Caco-2 (cell line): ENCODE data around the gene FAM217B. TPM values are rescaled to one million over a fixed set of nuclear protein-coding genes. Genes with fewer than 3 reads are reported as not detected.

Experiments used
- BruUV-seq: library from RNA; stranded (reverse); fragments of 400-500 nt; replicated peaks from 2 replicates; lab custom pipeline; 2021; lab: Mats Ljungman, UMichigan
- CTCF ChIA-PET: fragments of 300-600 bp; sonication (Branson Sonifier 250); formaldehyde crosslinking; loops from one replicate; lab custom pipeline; 2022; ENCODE audit warnings: antibody characterized with exemption; lab: Charles Lee
- POLR2A ChIA-PET: fragments of 300-600 bp; sonication (Branson Sonifier 250); formaldehyde crosslinking; loops from one replicate; lab custom pipeline; 2022; ENCODE audit warnings: antibody characterized with exemption; lab: Charles Lee
- DNase-seq, 2 experiments: peaks; one replicate each; pipeline versions ENCODE4 v3.0.0 to v3.0.0-alpha.2; 2020 to 2022
- H3K27me3 ChIP-seq: replicated peaks from 2 replicates; pipeline ENCODE4 v1.6.0; 2011; ENCODE audit warnings: low read length; ENCODE audit not compliant: control insufficient read depth, insufficient read depth
- H3K36me3 ChIP-seq: 2 replicates; pipeline ENCODE4 v1.5.1; 2011; ENCODE audit warnings: low read length; ENCODE audit not compliant: control insufficient read depth, insufficient read depth
- H3K4me1 ChIP-seq: fragments of 250-450 bp; sonication (Bioruptor Pico); 2 replicates; pipeline ENCODE4 v1.5.1; 2020; ENCODE audit warnings: mild to moderate bottlenecking
- H3K4me3 ChIP-seq: 2 replicates; pipeline ENCODE4 v1.5.1; 2011; ENCODE audit warnings: low read depth, mild to moderate bottlenecking, control low read depth, low read length
- H3K9me3 ChIP-seq: fragments of 250-450 bp; sonication (Bioruptor Pico); 2 replicates; pipeline ENCODE4 v1.5.1; 2020; ENCODE audit warnings: mild to moderate bottlenecking, moderate library complexity
- H3K27ac Mint-ChIP-seq: one replicate; pipeline ENCODE4 v1.8.0; 2022; ENCODE audit warnings: mixed read lengths; ENCODE audit not compliant: unreplicated experiment
- H3K27me3 Mint-ChIP-seq: one replicate; pipeline ENCODE4 v1.8.0; 2022; ENCODE audit warnings: mixed read lengths; ENCODE audit not compliant: insufficient read depth, unreplicated experiment
- H3K36me3 Mint-ChIP-seq: one replicate; pipeline ENCODE4 v1.8.0; 2022; ENCODE audit warnings: mild to moderate bottlenecking, mixed read lengths; ENCODE audit not compliant: insufficient read depth, unreplicated experiment
- H3K4me1 Mint-ChIP-seq: one replicate; pipeline ENCODE4 v1.8.0; 2022; ENCODE audit warnings: low read depth, mixed read lengths; ENCODE audit not compliant: unreplicated experiment
- H3K4me3 Mint-ChIP-seq: one replicate; pipeline ENCODE4 v1.8.0; 2022; ENCODE audit warnings: mild to moderate bottlenecking, moderate library complexity, mixed read lengths; ENCODE audit not compliant: unreplicated experiment
- H3K9me3 Mint-ChIP-seq: one replicate; pipeline ENCODE4 v1.8.0; 2022; ENCODE audit warnings: mixed read lengths; ENCODE audit not compliant: unreplicated experiment
- CTCF ChIP-seq, 2 experiments: fragments of 200-600 bp in 1 of 2; IDR thresholded peaks; 1 replicate in 1 of 2; 2 replicates in 1 of 2; pipeline versions ENCODE4 v1.5.1 to v1.8.0; 2011 to 2022; ENCODE audit warnings: antibody characterized with exemption in 1 of 2, control low read depth in 1 of 2, inconsistent platforms in 1 of 2, low read depth in 1 of 2, low read length in 1 of 2, mild to moderate bottlenecking in 1 of 2, moderate library complexity in 1 of 2; ENCODE audit not compliant: insufficient read depth in 1 of 2, severe bottlenecking in 1 of 2, unreplicated experiment in 1 of 2
- intact Hi-C: fragments of 100-400 bp; cut with micrococcal nuclease; formaldehyde crosslinking; loops from one replicate; pipeline ENCODE4 v1.10.0; 2022; ENCODE audit not compliant: unreplicated experiment
- total RNA-seq: library from RNA; stranded (reverse); gene quantifications from 2 replicates; pipeline ENCODE4 v1.2.3, GENCODE V29; 2022

FAM217B gene
- total RNA-seq, 1 experiment from 2014 or later: 65.3 TPM

GRCh38 chr20:59993736-59994430 is 53.7 kb downstream of the FAM217B start:
- H3K4me3 Mint-ChIP-seq: no peak overlapping the region

GRCh38 chr20:59994697-59995122 is 54.5 kb downstream of the FAM217B start:
- no peaks in the 10 kb centered on the region for H3K4me1 Mint-ChIP-seq
- BruUV-seq: no TSS peak
- Histone ChIP-seq H3K4me1 (peaks cover 5% of the 10 kb centered on the region; the same call in 1 of the 2 replicates), H3K9me3 (no peaks in the 10 kb centered on the region), H3K36me3 (no peaks in the 10 kb centered on the region), H3K4me3 (no peak overlapping the region), H3K27me3 (no peaks in the 10 kb centered on the region)
- TF ChIP-seq CTCF (IDR thresholded peaks at IDR 0.05; ENCODE audit: insufficient read depth in 1 of 2, low read depth in 1 of 2, low read length in 1 of 2, severe bottlenecking in 1 of 2, unreplicated experiment in 1 of 2): no peak
- no peaks in the 10 kb centered on the region for H3K36me3 Mint-ChIP-seq
- H3K27me3 Mint-ChIP-seq: no peaks in the 10 kb centered on the region
- no peak overlapping the region for H3K4me3 Mint-ChIP-seq
- no peak overlapping the region for H3K27ac Mint-ChIP-seq
- intact Hi-C loops: no loop called here
- peak; percentile 57 to 70 for DNase-seq
- ChIA-PET CTCF (interaction anchor here (0.6 kb wide), 1 partner anchor 55 kb away, joined by 3 read pairs; no protein-coding TSS in a partner anchor), POLR2A (no interaction called here)
- peaks cover 6% of the 10 kb centered on the region for H3K9me3 Mint-ChIP-seq

More at GRCh38 chr20:59993736-59994430, 53.7 kb downstream of the FAM217B start:
- Histone ChIP-seq H3K9me3 (no peaks in the 10 kb centered on the region), H3K4me1 (peaks cover 5% of the 10 kb centered on the region; the same call in 1 of the 2 replicates), H3K4me3 (no peak overlapping the region), H3K27me3 (no peaks in the 10 kb centered on the region), H3K36me3 (no peaks in the 10 kb centered on the region)
- Mint-ChIP-seq H3K4me1 (no peaks in the 10 kb centered on the region), H3K27me3 (no peaks in the 10 kb centered on the region), H3K27ac (no peak overlapping the region), H3K36me3 (no peaks in the 10 kb centered on the region), H3K9me3 (peaks cover 9% of the 10 kb centered on the region)
- ChIA-PET POLR2A (no interaction called here), CTCF (interaction anchor here (1.9 to 2.2 kb wide), 2 partner anchors 54 to 56 kb away, joined by 6 to 48 read pairs; partner anchors contain the start of genes FAM217B and PPP1R3D)
- intact Hi-C loops: no loop called here
- BruUV-seq: no TSS peak
- no peak for TF ChIP-seq CTCF (IDR thresholded peaks at IDR 0.05; ENCODE audit: insufficient read depth in 1 of 2, low read depth in 1 of 2, low read length in 1 of 2, severe bottlenecking in 1 of 2, unreplicated experiment in 1 of 2)
- DNase-seq: no peak

- Mint-ChIP-seq H3K4me1 (no peaks in the 10 kb centered on the region), H3K36me3 (no peaks in the 10 kb centered on the region), H3K27me3 (no peaks in the 10 kb centered on the region), H3K9me3 (no peaks in the 10 kb centered on the region), H3K4me3 (no peak overlapping the region), H3K27ac (no peak overlapping the region)
- no peak for TF ChIP-seq CTCF (IDR thresholded peaks at IDR 0.05; ENCODE audit: insufficient read depth in 1 of 2, low read depth in 1 of 2, low read length in 1 of 2, severe bottlenecking in 1 of 2, unreplicated experiment in 1 of 2)
- CTCF ChIA-PET: interaction anchor here (0.6 to 2.0 kb wide), 3 partner anchors 54 to 342 kb away, joined by 3 to 7 read pairs (median 3); no protein-coding TSS in a partner anchor
- Histone ChIP-seq H3K36me3 (no peaks in the 10 kb centered on the region), H3K4me3 (no peak overlapping the region), H3K9me3 (no peaks in the 10 kb centered on the region), H3K27me3 (no peaks in the 10 kb centered on the region), H3K4me1 (peaks cover 3% of the 10 kb centered on the region; the same call in 1 of the 2 replicates)
- intact Hi-C loops: no loop called here
- no TSS peak for BruUV-seq
- POLR2A ChIA-PET: no interaction called here
- DNase-seq: no peak
Observed at GRCh38 chr20:59996108-59996507, 55.9 kb downstream of the FAM217B start.
